Measurements from ENCODE around the gene TNRC6C. TPM values are rescaled to one million over a fixed set of nuclear protein-coding genes. Genes with fewer than 3 reads are reported as not detected.

The TNRC6C gene
- polyA plus RNA-seq, 3 donors = 0.38 to 0.80 (median 0.46) TPM

DNA sequence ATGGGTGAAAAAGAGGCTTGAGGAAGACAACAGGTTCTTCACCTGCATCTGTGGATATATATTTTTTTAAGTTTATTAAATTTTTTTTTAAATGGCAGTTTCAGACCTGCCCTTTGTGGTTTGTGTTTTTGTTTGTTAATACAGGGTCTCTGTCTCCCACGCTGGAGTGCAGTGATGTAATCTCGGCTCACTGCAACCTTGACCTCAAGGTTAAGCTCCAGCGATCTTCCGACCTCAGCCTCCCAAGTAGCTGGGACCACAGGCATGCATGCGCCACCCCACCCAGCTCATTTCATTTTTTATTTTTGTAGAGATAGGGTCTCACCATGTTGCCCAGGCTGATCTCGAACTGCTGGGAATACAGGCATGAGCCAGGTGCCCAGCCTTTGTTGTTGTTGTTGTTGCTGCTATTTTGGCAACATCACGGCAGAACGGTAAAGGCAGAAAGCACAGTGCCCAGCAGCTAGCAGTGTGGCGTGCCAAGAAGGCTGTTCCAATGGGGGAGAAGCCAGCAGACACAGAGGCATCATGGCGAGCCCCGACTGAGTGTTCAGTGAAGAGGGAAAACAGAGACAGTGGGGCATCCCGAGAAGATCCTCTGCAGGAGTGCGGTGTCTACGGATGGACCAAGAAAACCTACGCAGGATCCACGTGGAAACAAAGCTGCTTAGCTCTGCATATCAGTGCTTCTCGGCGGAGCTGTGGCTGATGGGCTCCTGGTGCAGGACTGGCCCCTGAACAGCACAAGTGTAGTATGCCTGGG is 150.4 kb downstream of the TNRC6C start:
- no peaks in the 10 kb centered on the region for H3K79me2 ChIP-seq (ENCODE audit: insufficient read depth, low read length)
- TF ChIP-seq, protein P1, sequence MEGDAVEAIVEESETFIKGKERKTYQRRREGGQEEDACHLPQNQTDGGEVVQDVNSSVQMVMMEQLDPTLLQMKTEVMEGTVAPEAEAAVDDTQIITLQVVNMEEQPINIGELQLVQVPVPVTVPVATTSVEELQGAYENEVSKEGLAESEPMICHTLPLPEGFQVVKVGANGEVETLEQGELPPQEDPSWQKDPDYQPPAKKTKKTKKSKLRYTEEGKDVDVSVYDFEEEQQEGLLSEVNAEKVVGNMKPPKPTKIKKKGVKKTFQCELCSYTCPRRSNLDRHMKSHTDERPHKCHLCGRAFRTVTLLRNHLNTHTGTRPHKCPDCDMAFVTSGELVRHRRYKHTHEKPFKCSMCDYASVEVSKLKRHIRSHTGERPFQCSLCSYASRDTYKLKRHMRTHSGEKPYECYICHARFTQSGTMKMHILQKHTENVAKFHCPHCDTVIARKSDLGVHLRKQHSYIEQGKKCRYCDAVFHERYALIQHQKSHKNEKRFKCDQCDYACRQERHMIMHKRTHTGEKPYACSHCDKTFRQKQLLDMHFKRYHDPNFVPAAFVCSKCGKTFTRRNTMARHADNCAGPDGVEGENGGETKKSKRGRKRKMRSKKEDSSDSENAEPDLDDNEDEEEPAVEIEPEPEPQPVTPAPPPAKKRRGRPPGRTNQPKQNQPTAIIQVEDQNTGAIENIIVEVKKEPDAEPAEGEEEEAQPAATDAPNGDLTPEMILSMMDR (IDR thresholded peaks at IDR 0.05) = no peak
- no peak overlapping the region for H2AFZ ChIP-seq (ENCODE audit: insufficient read depth, low read depth, low read length, poor library complexity, severe bottlenecking)
- WGBS (ENCODE audit: insufficient coverage) = 91% methylated on average over 17 of the region's 18 CpGs
- H3K4me2 ChIP-seq (replicated peaks; ENCODE audit: extremely low read depth, low read length, poor library complexity, severe bottlenecking) = no peak overlapping the region
- H3K9ac ChIP-seq (ENCODE audit: insufficient read depth, low read length, poor library complexity, severe bottlenecking) = no peak overlapping the region
- H3K9me3 ChIP-seq (replicated peaks in 1 of 2; ENCODE audit: control insufficient read depth in 1 of 2, insufficient read depth in 1 of 2, low read length in 2 of 2) = no peaks in the 10 kb centered on the region
- no peaks in the 10 kb centered on the region for H3K9me3 Mint-ChIP-seq
- H3K27ac Mint-ChIP-seq = peak overlapping the region in 2 of 7 donors; percentile 10 to 43
- no peak overlapping the region for H3K4me3 Mint-ChIP-seq
- peaks cover 15% of the 10 kb centered on the region for H3K4me1 Mint-ChIP-seq
- intact Hi-C loops (cut with micrococcal nuclease) = no loop called here
- no peak overlapping the region for H3K27ac ChIP-seq (ENCODE audit: low read depth in 1 of 2, low read length in 2 of 2)
- no peak overlapping the region for H3K4me3 ChIP-seq (replicated peaks in 1 of 3; ENCODE audit: low read depth in 2 of 3, low read length in 3 of 3)
- peaks cover 0 to 1% (median 0%) of the 10 kb centered on the region in 3 donors for H3K27me3 Mint-ChIP-seq (ENCODE audit: low read depth in 3 of 3)
- H3K36me3 Mint-ChIP-seq = peaks cover 60 to 81% of the 10 kb centered on the region in 2 donors
- H3K27me3 ChIP-seq (ENCODE audit: control insufficient read depth in 2 of 2, insufficient read depth in 2 of 2, low read length in 2 of 2) = no peaks in the 10 kb centered on the region
- H3K4me1 ChIP-seq (ENCODE audit: control insufficient read depth in 1 of 2, insufficient read depth in 2 of 2, low read length in 2 of 2) = peaks cover 12 to 14% of the 10 kb centered on the region in 2 donors
- peaks cover 52 to 75% of the 10 kb centered on the region in 2 donors for H3K36me3 ChIP-seq (replicated peaks in 1 of 2; ENCODE audit: control insufficient read depth in 1 of 2, insufficient read depth in 2 of 2, low read length in 2 of 2)
- no peak for DNase-seq
- peaks cover 59% of the 10 kb centered on the region for H4K20me1 ChIP-seq (ENCODE audit: insufficient read depth, low read length)

GRCh38 chr17:78109489-78109761 is 150.9 kb downstream of the TNRC6C start:
- no peak overlapping the region for H3K9ac ChIP-seq (ENCODE audit: insufficient read depth, low read length, poor library complexity, severe bottlenecking)
- H3K27me3 ChIP-seq (ENCODE audit: control insufficient read depth in 2 of 2, insufficient read depth in 2 of 2, low read length in 2 of 2) = no peaks in the 10 kb centered on the region
- H3K4me1 ChIP-seq (ENCODE audit: control insufficient read depth in 1 of 2, insufficient read depth in 2 of 2, low read length in 2 of 2) = peaks cover 16 to 19% of the 10 kb centered on the region in 2 donors
- H3K27ac ChIP-seq (ENCODE audit: low read depth in 1 of 2, low read length in 2 of 2) = no peak overlapping the region
- Mint-ChIP-seq H3K36me3 (peaks cover 62 to 83% of the 10 kb centered on the region in 2 donors), H3K4me1 (peaks cover 20% of the 10 kb centered on the region), H3K27me3 (ENCODE audit: low read depth in 3 of 3) (peaks cover 0 to 5% (median 0%) of the 10 kb centered on the region in 3 donors), H3K9me3 (peaks cover 0 to 2% (median 0%) of the 10 kb centered on the region in 7 donors), H3K27ac (no peak overlapping the region), H3K4me3 (no peak overlapping the region)
- no peak overlapping the region for H2AFZ ChIP-seq (ENCODE audit: insufficient read depth, low read depth, low read length, poor library complexity, severe bottlenecking)
- intact Hi-C loops (cut with micrococcal nuclease) = no loop called here
- no peak for DNase-seq
- 98% methylated on average over 9 of the region's 9 CpGs for WGBS (ENCODE audit: insufficient coverage)
- H3K4me2 ChIP-seq (replicated peaks; ENCODE audit: extremely low read depth, low read length, poor library complexity, severe bottlenecking) = no peak overlapping the region
- H3K4me3 ChIP-seq (replicated peaks in 1 of 3; ENCODE audit: low read depth in 2 of 3, low read length in 3 of 3) = no peak overlapping the region
- no peaks in the 10 kb centered on the region for H3K79me2 ChIP-seq (ENCODE audit: insufficient read depth, low read length)
- TF ChIP-seq, protein P1 (IDR thresholded peaks at IDR 0.05) = no peak
- peaks cover 51 to 74% of the 10 kb centered on the region in 2 donors for H3K36me3 ChIP-seq (replicated peaks in 1 of 2; ENCODE audit: control insufficient read depth in 1 of 2, insufficient read depth in 2 of 2, low read length in 2 of 2)
- H4K20me1 ChIP-seq (ENCODE audit: insufficient read depth, low read length) = peaks cover 63% of the 10 kb centered on the region
- H3K9me3 ChIP-seq (replicated peaks in 1 of 2; ENCODE audit: control insufficient read depth in 1 of 2, insufficient read depth in 1 of 2, low read length in 2 of 2) = no peaks in the 10 kb centered on the region

All from CD14-positive monocyte (primary cell).